HL-60 (cell line): ENCODE results near the gene CLN5.
"Not testable (repeated sequence)": the region's sequence is repeated elsewhere in the genome, so short reads cannot be mapped to it uniquely, and the experiment has no call there.

Experiments
- GABPA ChIP-seq: IDR thresholded peaks from 2 replicates; pipeline ENCODE4 v1.6.1; 2012; ENCODE audit warnings: low read depth
- POLR2AphosphoS5 ChIP-seq: IDR thresholded peaks from 2 replicates; pipeline ENCODE4 v1.6.1; 2012; ENCODE audit warnings: low read depth
- SPI1 ChIP-seq: IDR thresholded peaks from 2 replicates; pipeline ENCODE4 v1.6.1; 2012; ENCODE audit warnings: low read depth, mild to moderate bottlenecking, borderline replicate concordance
- TF ChIP-seq, protein P1 (sequence below): IDR thresholded peaks from one replicate; pipeline ENCODE4 v1.5.1; 2011; ENCODE audit warnings: low read length, control low read depth, inconsistent platforms; ENCODE audit not compliant: insufficient read depth
- TF ChIP-seq, protein P2 (sequence below): IDR thresholded peaks from 2 replicates; pipeline ENCODE4 v1.6.1; 2012; ENCODE audit warnings: low read depth; ENCODE audit not compliant: insufficient replicate concordance

DNA sequence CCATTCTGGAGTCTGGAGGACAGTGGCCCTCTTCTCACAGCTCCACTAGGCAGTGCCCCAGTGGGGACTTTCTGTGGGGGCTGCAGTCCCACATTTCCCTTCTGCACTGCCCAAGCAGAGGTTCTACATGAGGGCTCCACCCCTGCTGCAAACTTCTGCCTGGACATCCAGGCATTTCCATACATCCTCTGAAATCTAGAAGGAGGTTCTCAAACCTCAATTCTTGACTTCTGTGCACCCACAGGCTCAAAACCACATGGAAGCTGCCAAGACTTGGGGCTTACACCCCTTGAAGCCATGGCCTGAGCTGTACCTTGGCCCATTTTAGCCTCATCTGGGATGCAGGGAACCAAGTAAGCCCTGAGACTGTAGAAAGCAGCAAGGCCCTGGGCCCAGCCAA is 32.1 kb upstream of the CLN5 start:
- TF ChIP-seq POLR2AphosphoS5, GABPA, SPI1: not testable (repeated sequence)
- TF ChIP-seq, protein P1, sequence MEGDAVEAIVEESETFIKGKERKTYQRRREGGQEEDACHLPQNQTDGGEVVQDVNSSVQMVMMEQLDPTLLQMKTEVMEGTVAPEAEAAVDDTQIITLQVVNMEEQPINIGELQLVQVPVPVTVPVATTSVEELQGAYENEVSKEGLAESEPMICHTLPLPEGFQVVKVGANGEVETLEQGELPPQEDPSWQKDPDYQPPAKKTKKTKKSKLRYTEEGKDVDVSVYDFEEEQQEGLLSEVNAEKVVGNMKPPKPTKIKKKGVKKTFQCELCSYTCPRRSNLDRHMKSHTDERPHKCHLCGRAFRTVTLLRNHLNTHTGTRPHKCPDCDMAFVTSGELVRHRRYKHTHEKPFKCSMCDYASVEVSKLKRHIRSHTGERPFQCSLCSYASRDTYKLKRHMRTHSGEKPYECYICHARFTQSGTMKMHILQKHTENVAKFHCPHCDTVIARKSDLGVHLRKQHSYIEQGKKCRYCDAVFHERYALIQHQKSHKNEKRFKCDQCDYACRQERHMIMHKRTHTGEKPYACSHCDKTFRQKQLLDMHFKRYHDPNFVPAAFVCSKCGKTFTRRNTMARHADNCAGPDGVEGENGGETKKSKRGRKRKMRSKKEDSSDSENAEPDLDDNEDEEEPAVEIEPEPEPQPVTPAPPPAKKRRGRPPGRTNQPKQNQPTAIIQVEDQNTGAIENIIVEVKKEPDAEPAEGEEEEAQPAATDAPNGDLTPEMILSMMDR, result not testable (repeated sequence)
- TF ChIP-seq, protein P2, sequence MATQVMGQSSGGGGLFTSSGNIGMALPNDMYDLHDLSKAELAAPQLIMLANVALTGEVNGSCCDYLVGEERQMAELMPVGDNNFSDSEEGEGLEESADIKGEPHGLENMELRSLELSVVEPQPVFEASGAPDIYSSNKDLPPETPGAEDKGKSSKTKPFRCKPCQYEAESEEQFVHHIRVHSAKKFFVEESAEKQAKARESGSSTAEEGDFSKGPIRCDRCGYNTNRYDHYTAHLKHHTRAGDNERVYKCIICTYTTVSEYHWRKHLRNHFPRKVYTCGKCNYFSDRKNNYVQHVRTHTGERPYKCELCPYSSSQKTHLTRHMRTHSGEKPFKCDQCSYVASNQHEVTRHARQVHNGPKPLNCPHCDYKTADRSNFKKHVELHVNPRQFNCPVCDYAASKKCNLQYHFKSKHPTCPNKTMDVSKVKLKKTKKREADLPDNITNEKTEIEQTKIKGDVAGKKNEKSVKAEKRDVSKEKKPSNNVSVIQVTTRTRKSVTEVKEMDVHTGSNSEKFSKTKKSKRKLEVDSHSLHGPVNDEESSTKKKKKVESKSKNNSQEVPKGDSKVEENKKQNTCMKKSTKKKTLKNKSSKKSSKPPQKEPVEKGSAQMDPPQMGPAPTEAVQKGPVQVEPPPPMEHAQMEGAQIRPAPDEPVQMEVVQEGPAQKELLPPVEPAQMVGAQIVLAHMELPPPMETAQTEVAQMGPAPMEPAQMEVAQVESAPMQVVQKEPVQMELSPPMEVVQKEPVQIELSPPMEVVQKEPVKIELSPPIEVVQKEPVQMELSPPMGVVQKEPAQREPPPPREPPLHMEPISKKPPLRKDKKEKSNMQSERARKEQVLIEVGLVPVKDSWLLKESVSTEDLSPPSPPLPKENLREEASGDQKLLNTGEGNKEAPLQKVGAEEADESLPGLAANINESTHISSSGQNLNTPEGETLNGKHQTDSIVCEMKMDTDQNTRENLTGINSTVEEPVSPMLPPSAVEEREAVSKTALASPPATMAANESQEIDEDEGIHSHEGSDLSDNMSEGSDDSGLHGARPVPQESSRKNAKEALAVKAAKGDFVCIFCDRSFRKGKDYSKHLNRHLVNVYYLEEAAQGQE, result not testable (repeated sequence)
